Testis (tissue), 2 donors: ENCODE data around the gene HSPH1.

Experiments
- POLR2A ChIP-seq: fragments of 450-650 bp; IDR thresholded peaks from one replicate; pipeline ENCODE4 v1.6.1; 2017; ENCODE audit warnings: antibody characterized with exemption, mild to moderate bottlenecking, moderate library complexity
- TF ChIP-seq, protein P1 (sequence below), 3 experiments: fragments of 450-650 bp in 2 of 3; fragments of 200-600 bp in 1 of 3; sonication (generic) in 1 of 3; IDR thresholded peaks; one replicate each; pipeline ENCODE4 v1.5.1; 2016 to 2019; ENCODE audit warnings: antibody characterized with exemption in 3 of 3, mild to moderate bottlenecking in 2 of 3, moderate library complexity in 1 of 3

GRCh38 chr13:31179754-31180153, 18.1 kb upstream of the HSPH1 start:
- no peak for TF ChIP-seq POLR2A
- TF ChIP-seq, protein P1, sequence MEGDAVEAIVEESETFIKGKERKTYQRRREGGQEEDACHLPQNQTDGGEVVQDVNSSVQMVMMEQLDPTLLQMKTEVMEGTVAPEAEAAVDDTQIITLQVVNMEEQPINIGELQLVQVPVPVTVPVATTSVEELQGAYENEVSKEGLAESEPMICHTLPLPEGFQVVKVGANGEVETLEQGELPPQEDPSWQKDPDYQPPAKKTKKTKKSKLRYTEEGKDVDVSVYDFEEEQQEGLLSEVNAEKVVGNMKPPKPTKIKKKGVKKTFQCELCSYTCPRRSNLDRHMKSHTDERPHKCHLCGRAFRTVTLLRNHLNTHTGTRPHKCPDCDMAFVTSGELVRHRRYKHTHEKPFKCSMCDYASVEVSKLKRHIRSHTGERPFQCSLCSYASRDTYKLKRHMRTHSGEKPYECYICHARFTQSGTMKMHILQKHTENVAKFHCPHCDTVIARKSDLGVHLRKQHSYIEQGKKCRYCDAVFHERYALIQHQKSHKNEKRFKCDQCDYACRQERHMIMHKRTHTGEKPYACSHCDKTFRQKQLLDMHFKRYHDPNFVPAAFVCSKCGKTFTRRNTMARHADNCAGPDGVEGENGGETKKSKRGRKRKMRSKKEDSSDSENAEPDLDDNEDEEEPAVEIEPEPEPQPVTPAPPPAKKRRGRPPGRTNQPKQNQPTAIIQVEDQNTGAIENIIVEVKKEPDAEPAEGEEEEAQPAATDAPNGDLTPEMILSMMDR (IDR thresholded peaks at IDR 0.05) = no peak
